ENCODE data around the gene DGKZ.

DGKZ gene

DNA sequence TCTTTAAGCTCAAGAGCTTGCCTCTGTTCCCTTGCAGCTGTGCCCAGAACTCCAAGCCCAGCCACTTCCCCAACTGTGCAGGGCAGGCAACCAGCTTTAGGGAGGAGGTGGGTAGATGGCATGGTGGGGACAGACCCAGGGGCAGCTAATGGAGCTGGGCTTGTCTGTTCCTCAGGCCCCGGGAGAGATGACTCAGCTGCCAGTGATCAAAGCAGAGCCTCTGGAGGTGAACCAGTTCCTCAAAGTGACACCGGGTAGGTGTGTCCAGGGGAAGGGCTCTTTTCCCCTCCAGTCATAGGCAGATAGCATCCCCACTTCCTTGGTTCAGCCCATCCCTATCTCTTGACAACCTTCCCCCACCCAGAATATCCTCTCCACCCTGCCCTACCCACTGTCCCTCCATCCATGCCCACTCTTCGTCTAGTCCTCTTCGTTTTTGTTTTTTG is 37.4 kb upstream of the DGKZ start:
- no peak for DNase-seq (ENCODE audit: low read depth)
- H3K4me3 ChIP-seq (replicated peaks; ENCODE audit: low read depth, low read length), result no peak overlapping the region
- TF ChIP-seq, protein P1, sequence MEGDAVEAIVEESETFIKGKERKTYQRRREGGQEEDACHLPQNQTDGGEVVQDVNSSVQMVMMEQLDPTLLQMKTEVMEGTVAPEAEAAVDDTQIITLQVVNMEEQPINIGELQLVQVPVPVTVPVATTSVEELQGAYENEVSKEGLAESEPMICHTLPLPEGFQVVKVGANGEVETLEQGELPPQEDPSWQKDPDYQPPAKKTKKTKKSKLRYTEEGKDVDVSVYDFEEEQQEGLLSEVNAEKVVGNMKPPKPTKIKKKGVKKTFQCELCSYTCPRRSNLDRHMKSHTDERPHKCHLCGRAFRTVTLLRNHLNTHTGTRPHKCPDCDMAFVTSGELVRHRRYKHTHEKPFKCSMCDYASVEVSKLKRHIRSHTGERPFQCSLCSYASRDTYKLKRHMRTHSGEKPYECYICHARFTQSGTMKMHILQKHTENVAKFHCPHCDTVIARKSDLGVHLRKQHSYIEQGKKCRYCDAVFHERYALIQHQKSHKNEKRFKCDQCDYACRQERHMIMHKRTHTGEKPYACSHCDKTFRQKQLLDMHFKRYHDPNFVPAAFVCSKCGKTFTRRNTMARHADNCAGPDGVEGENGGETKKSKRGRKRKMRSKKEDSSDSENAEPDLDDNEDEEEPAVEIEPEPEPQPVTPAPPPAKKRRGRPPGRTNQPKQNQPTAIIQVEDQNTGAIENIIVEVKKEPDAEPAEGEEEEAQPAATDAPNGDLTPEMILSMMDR (IDR thresholded peaks at IDR 0.05; ENCODE audit: low read length, missing control alignments), result no peak

DNA sequence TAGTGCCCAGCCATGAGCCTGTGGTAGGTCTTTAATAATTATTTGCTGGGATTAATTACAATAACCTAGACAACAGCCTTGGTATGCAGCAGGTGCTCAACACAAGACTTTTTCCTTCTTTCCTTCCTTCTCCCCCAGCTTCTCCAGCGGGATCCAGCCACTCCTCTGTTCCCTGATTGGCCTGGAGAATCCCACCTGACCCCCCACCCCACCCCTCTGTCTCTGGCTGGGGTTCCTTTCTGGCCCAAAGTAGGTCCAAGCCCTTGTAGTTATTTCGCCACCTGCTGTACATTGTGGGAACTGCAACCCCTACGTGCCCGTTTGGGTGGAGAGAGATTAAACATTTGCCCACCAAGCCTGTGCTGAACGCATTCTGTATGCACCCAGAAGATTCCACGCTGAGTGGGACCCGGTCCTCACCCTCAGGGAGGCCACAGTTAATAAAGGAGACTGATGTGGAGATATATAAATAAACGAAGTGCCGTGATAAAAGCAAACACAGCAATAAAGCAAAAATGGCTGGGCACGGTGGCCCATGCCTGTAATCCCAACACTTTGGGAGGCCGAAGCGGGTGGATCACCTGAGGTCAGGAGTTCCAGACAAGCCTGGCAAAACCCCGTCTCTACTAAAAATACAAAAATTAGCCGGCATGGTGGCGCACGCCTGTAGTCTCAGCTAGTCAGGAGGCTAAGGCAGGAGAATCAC is 32.1 kb upstream of the DGKZ start:
- no peak overlapping the region for H3K4me3 ChIP-seq (replicated peaks; ENCODE audit: low read depth, low read length)
- TF ChIP-seq, protein P1 (IDR thresholded peaks at IDR 0.05; ENCODE audit: low read length, missing control alignments), result peak; percentile 90
- peak; percentile 80 for DNase-seq (ENCODE audit: low read depth)

DNA sequence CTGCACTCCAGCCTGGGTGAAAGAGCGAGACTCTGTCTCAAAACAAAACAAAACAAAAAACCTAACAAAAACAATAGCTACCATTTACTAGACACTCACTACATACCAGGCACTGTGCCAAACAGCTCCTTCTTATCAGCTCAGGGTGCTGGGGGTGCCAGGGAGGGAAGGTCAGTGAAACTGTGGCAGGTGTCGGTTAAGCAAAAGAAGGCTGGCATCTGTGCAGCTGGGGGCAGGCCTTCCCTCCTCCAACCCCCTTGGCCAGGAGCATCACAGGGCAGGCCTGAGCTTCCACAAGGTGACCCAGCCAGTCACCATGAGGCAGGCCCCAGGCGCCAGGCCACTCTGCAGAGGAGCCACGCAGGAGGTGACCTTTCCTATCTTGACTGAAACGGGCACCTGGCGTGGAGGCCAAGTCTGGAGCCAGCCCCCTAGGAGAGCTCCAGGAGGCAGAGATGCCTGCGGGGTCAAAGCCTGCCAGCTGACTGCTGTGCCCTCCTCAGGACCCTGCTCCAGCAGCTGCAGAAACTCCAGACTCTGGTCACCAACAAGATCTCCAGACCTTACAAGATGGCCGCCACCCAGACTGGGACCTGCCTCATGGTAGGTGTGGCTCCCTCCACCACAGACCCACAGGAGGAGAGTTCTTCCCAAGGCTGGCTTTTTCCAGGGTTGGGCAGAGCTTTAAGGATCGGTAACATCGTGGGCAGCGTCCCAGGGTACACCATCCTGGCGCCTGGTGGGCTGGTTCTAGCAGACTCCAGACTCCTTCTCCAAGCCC is 31.3 kb upstream of the DGKZ start:
- TF ChIP-seq, protein P1 (IDR thresholded peaks at IDR 0.05; ENCODE audit: low read length, missing control alignments), result no peak
- no peak overlapping the region for H3K4me3 ChIP-seq (replicated peaks; ENCODE audit: low read depth, low read length)
- no peak for DNase-seq (ENCODE audit: low read depth)

DNA sequence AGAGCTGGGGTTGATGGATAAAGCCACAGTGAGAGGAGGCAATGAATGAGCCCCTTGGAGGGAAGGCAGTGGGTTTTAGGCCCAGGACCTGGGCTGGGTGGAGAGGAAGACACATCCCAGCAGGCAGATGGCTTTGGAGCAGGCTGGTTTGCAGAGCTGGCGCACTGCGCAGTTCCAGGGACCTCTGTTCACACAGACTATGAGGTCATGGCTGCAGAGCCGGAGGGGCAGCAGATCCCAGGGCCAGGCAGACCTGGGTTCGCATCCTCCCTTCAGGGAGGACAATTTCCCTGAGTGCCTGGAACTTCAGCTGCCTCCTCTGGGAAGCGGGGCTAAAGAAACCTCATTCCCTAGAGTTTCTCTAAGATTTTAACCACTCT is 28.2 kb upstream of the DGKZ start:
- no peak for DNase-seq (ENCODE audit: low read depth)
- no peak overlapping the region for H3K4me3 ChIP-seq (replicated peaks; ENCODE audit: low read depth, low read length)
- TF ChIP-seq, protein P1 (IDR thresholded peaks at IDR 0.05; ENCODE audit: low read length, missing control alignments), result no peak

DNA sequence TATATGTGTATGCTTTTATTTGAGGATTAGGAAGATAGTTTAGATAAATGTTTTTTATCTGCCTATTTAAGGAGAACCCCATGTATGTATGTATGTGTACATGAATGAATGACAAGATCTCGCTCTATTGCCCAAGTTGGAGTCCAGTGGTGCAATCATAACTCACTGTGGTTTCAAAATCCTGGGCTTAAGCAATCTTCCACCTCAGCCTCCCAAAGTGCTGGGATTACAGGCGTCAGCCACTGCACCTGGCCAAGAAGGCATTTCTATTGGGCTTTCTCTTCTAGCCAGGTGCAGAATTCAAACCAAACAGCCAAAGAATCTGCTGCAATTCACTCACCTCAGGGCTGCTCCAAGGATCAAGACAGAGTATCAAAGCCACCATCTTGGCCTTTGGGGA is 25.5 kb upstream of the DGKZ start:
- H3K4me3 ChIP-seq (replicated peaks; ENCODE audit: low read depth, low read length), result no peak overlapping the region
- TF ChIP-seq, protein P1 (IDR thresholded peaks at IDR 0.05; ENCODE audit: low read length, missing control alignments), result no peak
- peak; percentile 59 for DNase-seq (ENCODE audit: low read depth)

DNA sequence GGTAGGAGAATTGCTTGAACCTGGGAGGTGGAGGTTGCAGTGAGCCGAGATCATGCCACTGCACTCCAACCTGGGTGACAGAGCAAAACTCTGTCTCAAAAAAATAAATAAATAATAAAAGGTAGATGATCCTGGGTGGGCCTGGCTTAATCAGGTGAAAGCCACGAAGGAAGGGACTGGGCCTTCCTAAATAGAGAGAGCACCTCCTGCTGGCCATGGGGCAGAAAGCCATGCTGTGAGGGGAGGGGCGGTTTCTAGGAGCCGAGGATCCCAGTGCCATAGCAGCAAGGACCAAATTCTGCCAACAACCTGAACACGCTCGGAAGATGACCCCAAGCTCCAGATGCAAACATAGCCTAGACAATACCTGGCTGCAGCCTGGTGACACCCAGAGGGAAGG is 24.5 kb upstream of the DGKZ start:
- H3K4me3 ChIP-seq (replicated peaks; ENCODE audit: low read depth, low read length), result no peak overlapping the region
- peak; percentile 35 for DNase-seq (ENCODE audit: low read depth)
- TF ChIP-seq, protein P1 (IDR thresholded peaks at IDR 0.05; ENCODE audit: low read length, missing control alignments), result peak; percentile 46

Data from fibroblast of pulmonary artery (primary cell).